ENCODE data around the gene ASCC1. TPM values are rescaled to one million over a fixed set of nuclear protein-coding genes. Genes with fewer than 3 reads are reported as not detected.

The ASCC1 gene
- total and polyA plus RNA-seq, 2 of the 4 experiments (the other 2 are of a cell fraction): 15.9 to 21.0 TPM

DNA sequence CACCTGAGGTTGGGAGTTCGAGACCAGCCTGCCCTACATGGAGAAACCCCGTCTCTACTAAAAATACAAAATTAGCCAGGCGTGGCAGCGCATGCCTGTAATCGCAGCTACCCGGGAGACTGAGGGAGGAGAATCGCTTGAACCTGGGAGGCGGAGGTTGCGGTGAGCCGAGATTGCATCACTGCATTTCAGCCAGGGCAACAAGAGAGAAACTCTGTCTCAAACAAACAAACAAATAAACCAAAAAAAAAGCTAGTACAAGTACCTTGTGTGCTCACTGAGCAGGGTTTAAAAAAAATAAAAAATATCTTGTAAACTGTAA is 116.5 kb downstream of the ASCC1 start:
- Histone ChIP-seq H3K56ac (ENCODE audit: extremely low read depth, insufficient read depth, low read length) (no peak overlapping the region), H2BK20ac (ENCODE audit: low read depth, low read length) (no peak overlapping the region; the same call in 1 of the 2 replicates), H3K18ac (ENCODE audit: low read depth, low read length) (no peak overlapping the region), H2BK15ac (ENCODE audit: low read depth, low read length) (no peak overlapping the region), H3K4me1 (ENCODE audit: control insufficient read depth, insufficient read depth, low read length) (peaks cover 11% of the 10 kb centered on the region), H4K5ac (ENCODE audit: low read depth, low read length) (no peak overlapping the region), H3K4ac (ENCODE audit: low read depth, low read length) (no peak overlapping the region), H3K79me1 (ENCODE audit: low read depth in 1 of 2, low read length in 2 of 2) (no peaks in the 10 kb centered on the region), H4K20me1 (ENCODE audit: insufficient read depth, low read length) (peaks cover 10% of the 10 kb centered on the region; the same call in 1 of the 2 replicates), H3K4me2 (ENCODE audit: low read depth, low read length) (no peak overlapping the region), H2AK5ac (ENCODE audit: low read depth, low read length) (peak overlapping the region; percentile 66; the same call in 1 of the 2 replicates), H2AK9ac (replicated peaks; ENCODE audit: low read depth, low read length, poor library complexity) (no peak overlapping the region), H2BK5ac (ENCODE audit: low read depth, low read length, poor library complexity, severe bottlenecking) (no peak overlapping the region), H3K27ac (ENCODE audit: insufficient read depth, low read length) (no peak overlapping the region), H3K27me3 (ENCODE audit: control insufficient read depth, insufficient read depth, low read length) (no peaks in the 10 kb centered on the region), H4K8ac (ENCODE audit: low read depth in 2 of 2, low read length in 2 of 2) (no peak overlapping the region), H3K36me3 (ENCODE audit: control insufficient read depth, insufficient read depth, low read length) (peaks cover 4% of the 10 kb centered on the region; the same call in 1 of the 2 replicates), H3K4me3 (ENCODE audit: insufficient read depth, low read depth, low read length) (no peak overlapping the region), H4K91ac (ENCODE audit: insufficient read depth, low read depth, low read length) (no peak overlapping the region), H3K23ac (ENCODE audit: low read depth, low read length) (no peak overlapping the region), H3K14ac (replicated peaks; ENCODE audit: low read depth, low read length) (no peak overlapping the region), H2BK120ac (ENCODE audit: low read depth, low read length) (no peak overlapping the region), H2AFZ (replicated peaks; ENCODE audit: low read length, poor library complexity) (no peak overlapping the region), H3K9me1 (ENCODE audit: insufficient read depth, low read length) (peaks cover 3% of the 10 kb centered on the region; the same call in 1 of the 2 replicates), H3K9ac (ENCODE audit: low read depth, low read length) (no peak overlapping the region), H3K9me3 (ENCODE audit: control insufficient read depth, insufficient read depth, low read length) (no peaks in the 10 kb centered on the region)
- in situ Hi-C loops (cut with MboI; ENCODE audit: low sequenced_read_pairs): no loop called here
- no peak for ATAC-seq (ENCODE audit: low read depth)
- intact Hi-C loops (cut with micrococcal nuclease): no loop called here
- WGBS, 2 experiments (ENCODE audit: extremely low coverage in 2 of 2, insufficient read length in 1 of 2): no CpG with 5 or more reads among the region's 10 CpGs
- DNase-seq: no peak
- no TSS peak for BruUV-seq (replicated peaks)
- TF ChIP-seq RCOR1 (IDR thresholded peaks at IDR 0.05; ENCODE audit: insufficient replicate concordance, low read length) (no peak), FOS (IDR thresholded peaks at IDR 0.05; ENCODE audit: low read depth, low read length) (no peak), RAD21 (IDR thresholded peaks at IDR 0.05; ENCODE audit: low read length) (no peak), SMC3 (IDR thresholded peaks at IDR 0.05; ENCODE audit: low read depth, low read length) (no peak)
- TF ChIP-seq, protein P1, sequence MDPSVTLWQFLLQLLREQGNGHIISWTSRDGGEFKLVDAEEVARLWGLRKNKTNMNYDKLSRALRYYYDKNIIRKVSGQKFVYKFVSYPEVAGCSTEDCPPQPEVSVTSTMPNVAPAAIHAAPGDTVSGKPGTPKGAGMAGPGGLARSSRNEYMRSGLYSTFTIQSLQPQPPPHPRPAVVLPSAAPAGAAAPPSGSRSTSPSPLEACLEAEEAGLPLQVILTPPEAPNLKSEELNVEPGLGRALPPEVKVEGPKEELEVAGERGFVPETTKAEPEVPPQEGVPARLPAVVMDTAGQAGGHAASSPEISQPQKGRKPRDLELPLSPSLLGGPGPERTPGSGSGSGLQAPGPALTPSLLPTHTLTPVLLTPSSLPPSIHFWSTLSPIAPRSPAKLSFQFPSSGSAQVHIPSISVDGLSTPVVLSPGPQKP (IDR thresholded peaks at IDR 0.05; ENCODE audit: borderline replicate concordance, low read depth, low read length): no peak
- TF ChIP-seq, protein P2, sequence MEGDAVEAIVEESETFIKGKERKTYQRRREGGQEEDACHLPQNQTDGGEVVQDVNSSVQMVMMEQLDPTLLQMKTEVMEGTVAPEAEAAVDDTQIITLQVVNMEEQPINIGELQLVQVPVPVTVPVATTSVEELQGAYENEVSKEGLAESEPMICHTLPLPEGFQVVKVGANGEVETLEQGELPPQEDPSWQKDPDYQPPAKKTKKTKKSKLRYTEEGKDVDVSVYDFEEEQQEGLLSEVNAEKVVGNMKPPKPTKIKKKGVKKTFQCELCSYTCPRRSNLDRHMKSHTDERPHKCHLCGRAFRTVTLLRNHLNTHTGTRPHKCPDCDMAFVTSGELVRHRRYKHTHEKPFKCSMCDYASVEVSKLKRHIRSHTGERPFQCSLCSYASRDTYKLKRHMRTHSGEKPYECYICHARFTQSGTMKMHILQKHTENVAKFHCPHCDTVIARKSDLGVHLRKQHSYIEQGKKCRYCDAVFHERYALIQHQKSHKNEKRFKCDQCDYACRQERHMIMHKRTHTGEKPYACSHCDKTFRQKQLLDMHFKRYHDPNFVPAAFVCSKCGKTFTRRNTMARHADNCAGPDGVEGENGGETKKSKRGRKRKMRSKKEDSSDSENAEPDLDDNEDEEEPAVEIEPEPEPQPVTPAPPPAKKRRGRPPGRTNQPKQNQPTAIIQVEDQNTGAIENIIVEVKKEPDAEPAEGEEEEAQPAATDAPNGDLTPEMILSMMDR (conservative IDR thresholded peaks at IDR 0.05; ENCODE audit: low read depth, low read length): no peak
- POLR2A ChIA-PET (ENCODE audit: unreplicated experiment): no interaction called here
- dilution Hi-C loops (cut with HindIII; ENCODE audit: low sequenced_read_pairs, unreplicated experiment): no loop called here
- CTCF ChIA-PET: interaction anchor here (1.2 kb wide), 1 partner anchor 51 kb away, joined by 3 read pairs; no protein-coding TSS in a partner anchor

Data from IMR-90 (cell line).